ENCODE results near the gene OR10AD1. TPM values are rescaled to one million over a fixed set of nuclear protein-coding genes. Genes with fewer than 3 reads are reported as not detected.

OR10AD1 gene
- total and polyA plus RNA-seq, 9 of the 15 experiments (the other 6 are each of a cell fraction or from before 2014, with no cell fraction given), result not detected

GRCh38 chr12:48185181-48185919, 17.7 kb downstream of the OR10AD1 start:
- no peak overlapping the region for H3K4me3 ChIP-seq
- BruUV-seq (replicated peaks), result no TSS peak
- H3K27me3 ChIP-seq (ENCODE audit: control insufficient read depth in 2 of 2, insufficient read depth in 2 of 2, low read length in 2 of 2), result peaks cover 21 to 42% of the 10 kb centered on the region in 2 experiments; a peak in 4 of 5 replicates
- H4K20me1 ChIP-seq (replicated peaks; ENCODE audit: control insufficient read depth, insufficient read depth, low read length), result no peaks in the 10 kb centered on the region
- in situ Hi-C loops (cut with MboI) (no loop called here), intact Hi-C loops (cut with micrococcal nuclease) (loop anchor here (5.0 kb wide), 2 partner anchors 213 to 432 kb away; no protein-coding TSS in a partner anchor)
- TF ChIP-seq ZNF146 (CRISPR knock-in tag; IDR thresholded peaks at IDR 0.05; ENCODE audit: unreplicated experiment), result no peak
- no peak for TF ChIP-seq KLF16 (IDR thresholded peaks at IDR 0.05)
- TF ChIP-seq ZNF316 (IDR thresholded peaks at IDR 0.05), result no peak
- TF ChIP-seq BMI1 (IDR thresholded peaks at IDR 0.05; ENCODE audit: low read length), result no peak
- no peak for TF ChIP-seq ZNF175 (CRISPR knock-in tag; IDR thresholded peaks at IDR 0.05; ENCODE audit: low read depth)
- no peak for TF ChIP-seq COPS2 (conservative IDR thresholded peaks at IDR 0.05)
- TF ChIP-seq RCOR1 (IDR thresholded peaks at IDR 0.05; ENCODE audit: borderline replicate concordance in 1 of 2, low read depth in 2 of 2, low read length in 2 of 2), result no peak
- TF ChIP-seq ZNF444 (CRISPR knock-in tag; IDR thresholded peaks at IDR 0.05), result no peak
- no peak for TF ChIP-seq MAX (CRISPR knock-in tag; IDR thresholded peaks at IDR 0.05)
- TF ChIP-seq ZNF77 (CRISPR knock-in tag; IDR thresholded peaks at IDR 0.05), result no peak
- no peak for TF ChIP-seq RHOXF2B (CRISPR knock-in tag; conservative IDR thresholded peaks at IDR 0.05)
- no peak for ATAC-seq
- WGBS (ENCODE audit: insufficient coverage, low coverage, missing lambda C conversion rate), result 9% methylated on average over 10 of the region's 10 CpGs
- no peak for DNase-seq (ENCODE audit: extremely low read depth in 1 of 4, low spot score in 3 of 4)
- H2AFZ ChIP-seq (ENCODE audit: low read depth, low read length), result no peak overlapping the region
- POLR2A ChIA-PET, result interaction anchor here (0.9 kb wide), 1 partner anchor 290 kb away, joined by 4 read pairs; no protein-coding TSS in a partner anchor
- CTCF ChIA-PET (ENCODE audit: low intra/inter-chr PET ratio), result interaction anchor here (1.0 kb wide), 1 partner anchor 101 kb away, joined by 4 read pairs; no protein-coding TSS in a partner anchor
- H3K27ac ChIP-seq (ENCODE audit: extremely low read depth, low read depth, low read length), result no peak overlapping the region
- FAIRE-seq, result no peak
- H3K9ac ChIP-seq (ENCODE audit: insufficient read depth in 1 of 2, low read depth in 2 of 2, low read length in 2 of 2), result no peak overlapping the region
- H3K79me2 ChIP-seq (ENCODE audit: control insufficient read depth, insufficient read depth, low read length), result no peaks in the 10 kb centered on the region
- no peak overlapping the region for H3K4me2 ChIP-seq (ENCODE audit: insufficient read depth, low read length)
- no peaks in the 10 kb centered on the region for H3K9me3 ChIP-seq (replicated peaks; ENCODE audit: control insufficient read depth, insufficient read depth, low read depth, low read length)
- peaks cover 0 to 17% of the 10 kb centered on the region in 2 experiments; a peak in 3 of 5 replicates for H3K4me1 ChIP-seq (replicated peaks in 1 of 2; ENCODE audit: control insufficient read depth in 2 of 2, insufficient read depth in 2 of 2, low read length in 2 of 2)
- no peaks in the 10 kb centered on the region for H3K36me3 ChIP-seq (ENCODE audit: control insufficient read depth, insufficient read depth, low read length)
- H3K9me1 ChIP-seq (ENCODE audit: control insufficient read depth, insufficient read depth, low read length), result peaks cover 3% of the 10 kb centered on the region

All from K562 (cell line).